Mesothelial cell of epicardium (in vitro differentiated cells): ENCODE data around the gene ADAMTS6. TPM values are rescaled to one million over a fixed set of nuclear protein-coding genes. Genes with fewer than 3 reads are reported as not detected.
"Not testable (repeated sequence)": the region's sequence is repeated elsewhere in the genome, so short reads cannot be mapped to it uniquely, and the experiment has no call there.

Experiments used
- DNase-seq, 2 experiments: peaks; one replicate each; pipeline ENCODE4 v3.0.0; 2021; ENCODE audit warnings: low spot score in 2 of 2; ENCODE audit not compliant: unreplicated experiment in 2 of 2
- H3K27ac Mint-ChIP-seq: 2 replicates; pipeline ENCODE4 v1.8.0; 2021; ENCODE audit warnings: mixed read lengths
- H3K27me3 Mint-ChIP-seq: 2 replicates; pipeline ENCODE4 v1.8.0; 2021; ENCODE audit warnings: low read depth, mixed read lengths
- H3K36me3 Mint-ChIP-seq: 2 replicates; pipeline ENCODE4 v1.8.0; 2021; ENCODE audit warnings: mixed read lengths
- H3K4me1 Mint-ChIP-seq: 2 replicates; pipeline ENCODE4 v1.8.0; 2021; ENCODE audit warnings: mixed read lengths
- H3K4me3 Mint-ChIP-seq: 2 replicates; pipeline ENCODE4 v1.8.0; 2021; ENCODE audit warnings: mild to moderate bottlenecking, moderate library complexity, mixed read lengths
- H3K9me3 Mint-ChIP-seq: 2 replicates; pipeline ENCODE4 v1.8.0; 2021; ENCODE audit warnings: mixed read lengths
- CTCF ChIP-seq: fragments of 200-600 bp; sonication (generic); IDR thresholded peaks from one replicate; pipeline ENCODE4 v1.5.0; 2021; ENCODE audit warnings: antibody characterized with exemption; ENCODE audit not compliant: unreplicated experiment
- total RNA-seq: library from RNA; stranded (reverse); gene quantifications from 3 replicates; pipeline ENCODE4 v1.2.1, GENCODE V29; 2021

ADAMTS6 gene
- total RNA-seq, 1 donor from 2014 or later: 20.6 TPM

DNA sequence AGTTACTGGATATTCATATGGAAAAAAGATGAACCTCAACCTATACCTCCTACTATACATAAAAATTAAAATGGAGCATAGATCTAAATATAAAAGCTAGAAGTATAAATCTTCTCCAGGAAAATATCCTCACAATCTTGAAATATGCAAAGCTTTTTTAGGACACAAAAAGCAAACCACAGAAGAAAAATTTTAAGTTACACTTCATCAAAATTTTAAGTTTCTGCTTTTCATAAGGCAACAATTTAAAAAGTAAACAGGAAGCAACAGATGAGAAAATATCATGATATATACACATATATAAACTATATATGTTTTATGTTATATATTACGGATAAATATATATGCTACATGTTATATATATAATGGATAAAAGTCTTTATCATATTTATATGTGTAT is 157.5 kb downstream of the ADAMTS6 start:
- TF ChIP-seq CTCF: no peak
- Mint-ChIP-seq H3K36me3 (peaks cover 2% of the 10 kb centered on the region), H3K4me3 (no peak overlapping the region), H3K27ac (no peak overlapping the region), H3K4me1 (peaks cover 23% of the 10 kb centered on the region), H3K27me3 (no peaks in the 10 kb centered on the region), H3K9me3 (no peaks in the 10 kb centered on the region)
- no peak for DNase-seq

DNA sequence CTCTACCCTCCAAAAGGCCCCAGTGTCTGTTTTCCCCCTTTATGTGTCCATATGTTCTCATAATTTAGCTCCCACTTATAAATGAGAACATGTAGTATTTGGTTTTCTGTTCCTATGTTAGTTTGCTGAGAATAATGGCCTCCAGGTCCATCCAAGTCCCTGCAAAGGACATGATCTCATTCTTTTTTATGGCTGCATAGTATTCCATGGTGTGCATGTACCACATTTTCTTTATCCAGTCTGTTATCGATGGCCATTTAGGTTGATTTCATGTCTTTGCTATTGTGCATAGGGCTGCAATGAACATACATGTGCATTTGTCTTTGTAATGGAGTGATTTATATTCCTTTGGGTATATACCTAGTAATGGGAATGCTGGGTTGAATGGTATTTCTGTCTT is 161.0 kb downstream of the ADAMTS6 start:
- H3K4me1 Mint-ChIP-seq, H3K27me3 Mint-ChIP-seq, DNase-seq, H3K27ac Mint-ChIP-seq, H3K4me3 Mint-ChIP-seq, H3K36me3 Mint-ChIP-seq: not testable (repeated sequence)
- peaks cover 10% of the 10 kb centered on the region for H3K9me3 Mint-ChIP-seq

- TF ChIP-seq CTCF: no peak
- H3K36me3 Mint-ChIP-seq: peaks cover 12% of the 10 kb centered on the region
- no peaks in the 10 kb centered on the region for H3K4me1 Mint-ChIP-seq
- peaks cover 14% of the 10 kb centered on the region for H3K9me3 Mint-ChIP-seq
- H3K27ac Mint-ChIP-seq: no peak overlapping the region
- H3K27me3 Mint-ChIP-seq: no peaks in the 10 kb centered on the region
- DNase-seq: no peak
- no peak overlapping the region for H3K4me3 Mint-ChIP-seq
These were observed 161.5 kb downstream of the ADAMTS6 start for GRCh38 chr5:65320250-65320649.

GRCh38 chr5:65307931-65308330 is 173.8 kb downstream of the ADAMTS6 start:
- no peak for DNase-seq
- peaks cover 9% of the 10 kb centered on the region for H3K36me3 Mint-ChIP-seq
- TF ChIP-seq CTCF: no peak
- peaks cover 8% of the 10 kb centered on the region for H3K4me1 Mint-ChIP-seq
- no peaks in the 10 kb centered on the region for H3K27me3 Mint-ChIP-seq
- no peak overlapping the region for H3K27ac Mint-ChIP-seq
- no peak overlapping the region for H3K4me3 Mint-ChIP-seq
- H3K9me3 Mint-ChIP-seq: no peaks in the 10 kb centered on the region

- H3K27ac Mint-ChIP-seq: no peak overlapping the region
- H3K27me3 Mint-ChIP-seq: no peaks in the 10 kb centered on the region
- peaks cover 9% of the 10 kb centered on the region for H3K36me3 Mint-ChIP-seq
- no peak for DNase-seq
- H3K9me3 Mint-ChIP-seq: no peaks in the 10 kb centered on the region
- no peak overlapping the region for H3K4me3 Mint-ChIP-seq
- peaks cover 7% of the 10 kb centered on the region for H3K4me1 Mint-ChIP-seq
- TF ChIP-seq CTCF: no peak
These were observed 174.6 kb downstream of the ADAMTS6 start for GRCh38 chr5:65307088-65307487.

GRCh38 chr5:65305913-65306312 is 175.8 kb downstream of the ADAMTS6 start:
- DNase-seq: no peak
- no peak overlapping the region for H3K4me3 Mint-ChIP-seq
- peaks cover 9% of the 10 kb centered on the region for H3K36me3 Mint-ChIP-seq
- H3K27me3 Mint-ChIP-seq: no peaks in the 10 kb centered on the region
- no peaks in the 10 kb centered on the region for H3K4me1 Mint-ChIP-seq
- no peak for TF ChIP-seq CTCF
- H3K9me3 Mint-ChIP-seq: no peaks in the 10 kb centered on the region
- no peak overlapping the region for H3K27ac Mint-ChIP-seq
